Vagina (tissue), 2 donors: ENCODE measurements around the gene PNPO.

Source experiments
- POLR2A ChIP-seq, 2 donors: fragments of 450-650 bp; IDR thresholded peaks; one replicate each; pipeline ENCODE4 v1.6.1; 2017; ENCODE audit warnings: antibody characterized with exemption in 2 of 2, mild to moderate bottlenecking in 2 of 2, moderate library complexity in 2 of 2
- POLR2AphosphoS5 ChIP-seq, 2 donors: sonication (generic); formaldehyde crosslinking; IDR thresholded peaks; one replicate each; pipeline ENCODE4 v1.9.0; 2017; ENCODE audit warnings: antibody characterized with exemption in 2 of 2, mild to moderate bottlenecking in 2 of 2, low read depth in 1 of 2; ENCODE audit not compliant: insufficient read depth in 1 of 2
- TF ChIP-seq, protein P1 (sequence below), 3 experiments: fragments of 450-650 bp in 2 of 3; fragments of 200-600 bp in 1 of 3; sonication (generic) in 1 of 3; IDR thresholded peaks; one replicate each; pipeline ENCODE4 v1.5.1; 2017 to 2019; ENCODE audit warnings: antibody characterized with exemption in 3 of 3, mild to moderate bottlenecking in 2 of 3, moderate library complexity in 2 of 3

DNA sequence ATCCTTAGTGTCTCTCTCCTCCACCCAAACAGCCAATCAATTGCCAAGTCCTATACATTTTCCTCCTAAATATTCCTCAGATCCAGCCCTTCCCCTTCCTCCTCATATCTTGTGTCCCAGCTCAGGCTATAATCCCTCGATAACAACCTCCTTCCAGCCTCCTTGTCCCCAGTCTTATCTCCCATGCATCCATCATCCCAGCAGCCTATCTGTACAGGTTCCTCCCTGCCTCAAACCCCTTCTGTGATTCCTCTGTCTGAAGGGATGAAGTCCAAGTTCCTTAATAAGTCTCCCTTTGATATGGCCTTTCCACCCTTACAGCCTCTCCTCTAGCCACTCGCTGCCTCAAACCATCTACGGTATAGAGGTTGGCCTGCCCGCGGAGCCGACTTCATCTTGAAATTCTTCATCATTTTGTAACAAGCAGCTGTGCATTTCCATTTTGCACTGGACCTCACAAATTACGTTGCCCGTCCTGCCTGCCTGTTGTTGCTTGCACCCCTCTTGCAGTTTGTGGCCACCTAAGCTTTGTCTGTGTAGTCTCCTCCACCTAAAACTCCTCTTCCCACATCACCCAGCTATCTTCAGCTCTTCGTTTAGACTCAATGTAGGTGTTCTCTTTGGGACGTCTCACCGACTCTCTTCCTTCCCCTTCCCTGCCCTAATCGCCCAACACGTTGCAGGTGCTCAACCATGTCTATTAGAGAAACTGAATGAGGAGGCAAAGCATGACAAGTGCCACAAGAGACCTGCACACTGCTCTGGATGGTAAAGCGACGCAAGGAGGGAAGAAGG, 28.8 kb downstream of the PNPO start:
- TF ChIP-seq, protein P1, sequence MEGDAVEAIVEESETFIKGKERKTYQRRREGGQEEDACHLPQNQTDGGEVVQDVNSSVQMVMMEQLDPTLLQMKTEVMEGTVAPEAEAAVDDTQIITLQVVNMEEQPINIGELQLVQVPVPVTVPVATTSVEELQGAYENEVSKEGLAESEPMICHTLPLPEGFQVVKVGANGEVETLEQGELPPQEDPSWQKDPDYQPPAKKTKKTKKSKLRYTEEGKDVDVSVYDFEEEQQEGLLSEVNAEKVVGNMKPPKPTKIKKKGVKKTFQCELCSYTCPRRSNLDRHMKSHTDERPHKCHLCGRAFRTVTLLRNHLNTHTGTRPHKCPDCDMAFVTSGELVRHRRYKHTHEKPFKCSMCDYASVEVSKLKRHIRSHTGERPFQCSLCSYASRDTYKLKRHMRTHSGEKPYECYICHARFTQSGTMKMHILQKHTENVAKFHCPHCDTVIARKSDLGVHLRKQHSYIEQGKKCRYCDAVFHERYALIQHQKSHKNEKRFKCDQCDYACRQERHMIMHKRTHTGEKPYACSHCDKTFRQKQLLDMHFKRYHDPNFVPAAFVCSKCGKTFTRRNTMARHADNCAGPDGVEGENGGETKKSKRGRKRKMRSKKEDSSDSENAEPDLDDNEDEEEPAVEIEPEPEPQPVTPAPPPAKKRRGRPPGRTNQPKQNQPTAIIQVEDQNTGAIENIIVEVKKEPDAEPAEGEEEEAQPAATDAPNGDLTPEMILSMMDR (IDR thresholded peaks at IDR 0.05): no peak
- TF ChIP-seq POLR2A (IDR thresholded peaks at IDR 0.05): no peak
- TF ChIP-seq POLR2AphosphoS5 (IDR thresholded peaks at IDR 0.05; ENCODE audit: insufficient read depth in 1 of 2, low read depth in 1 of 2): no peak
